Measurements from ENCODE around the gene CAMK2G.

The CAMK2G gene

GRCh38 chr10:73856261-73856660 is 18.1 kb downstream of the CAMK2G start:
- TF ChIP-seq FOXP2 (optimal IDR thresholded peaks at IDR 0.05; ENCODE audit: borderline replicate concordance, extremely low read depth, extremely low read length, insufficient read depth) (no peak), REST (IDR thresholded peaks at IDR 0.05; ENCODE audit: insufficient read depth in 1 of 2, low read depth in 2 of 2, low read length in 2 of 2) (no peak), POLR2AphosphoS5 (IDR thresholded peaks at IDR 0.05; ENCODE audit: low read depth, low read length) (no peak), TAF1 (IDR thresholded peaks at IDR 0.05; ENCODE audit: borderline replicate concordance, insufficient read depth, low read length) (no peak), SIN3A (IDR thresholded peaks at IDR 0.05; ENCODE audit: borderline replicate concordance, insufficient read depth, low read length) (no peak)

- no peak for TF ChIP-seq SIN3A (IDR thresholded peaks at IDR 0.05; ENCODE audit: borderline replicate concordance, insufficient read depth, low read length)
- no peak for TF ChIP-seq FOXP2 (optimal IDR thresholded peaks at IDR 0.05; ENCODE audit: borderline replicate concordance, extremely low read depth, extremely low read length, insufficient read depth)
- no peak for TF ChIP-seq REST (IDR thresholded peaks at IDR 0.05; ENCODE audit: insufficient read depth in 1 of 2, low read depth in 2 of 2, low read length in 2 of 2)
- no peak for TF ChIP-seq TAF1 (IDR thresholded peaks at IDR 0.05; ENCODE audit: borderline replicate concordance, insufficient read depth, low read length)
- TF ChIP-seq POLR2AphosphoS5 (IDR thresholded peaks at IDR 0.05; ENCODE audit: low read depth, low read length), result no peak
Observed at GRCh38 chr10:73855413-73855812, 18.9 kb downstream of the CAMK2G start.

- TF ChIP-seq POLR2AphosphoS5 (IDR thresholded peaks at IDR 0.05; ENCODE audit: low read depth, low read length), result no peak
- TF ChIP-seq TAF1 (IDR thresholded peaks at IDR 0.05; ENCODE audit: borderline replicate concordance, insufficient read depth, low read length), result no peak
- no peak for TF ChIP-seq SIN3A (IDR thresholded peaks at IDR 0.05; ENCODE audit: borderline replicate concordance, insufficient read depth, low read length)
- TF ChIP-seq REST (IDR thresholded peaks at IDR 0.05; ENCODE audit: insufficient read depth in 1 of 2, low read depth in 2 of 2, low read length in 2 of 2), result no peak
- no peak for TF ChIP-seq FOXP2 (optimal IDR thresholded peaks at IDR 0.05; ENCODE audit: borderline replicate concordance, extremely low read depth, extremely low read length, insufficient read depth)
Observed at GRCh38 chr10:73854310-73854709, 20.0 kb downstream of the CAMK2G start.

GRCh38 chr10:73853196-73853595 is 21.2 kb downstream of the CAMK2G start:
- TF ChIP-seq TAF1 (IDR thresholded peaks at IDR 0.05; ENCODE audit: borderline replicate concordance, insufficient read depth, low read length), result no peak
- no peak for TF ChIP-seq POLR2AphosphoS5 (IDR thresholded peaks at IDR 0.05; ENCODE audit: low read depth, low read length)
- no peak for TF ChIP-seq FOXP2 (optimal IDR thresholded peaks at IDR 0.05; ENCODE audit: borderline replicate concordance, extremely low read depth, extremely low read length, insufficient read depth)
- no peak for TF ChIP-seq REST (IDR thresholded peaks at IDR 0.05; ENCODE audit: insufficient read depth in 1 of 2, low read depth in 2 of 2, low read length in 2 of 2)
- no peak for TF ChIP-seq SIN3A (IDR thresholded peaks at IDR 0.05; ENCODE audit: borderline replicate concordance, insufficient read depth, low read length)
